ENCODE measurements around the gene ZC3H6.

GRCh38 chr2:112296407-112296806 is 21.0 kb downstream of the ZC3H6 start:
- TF ChIP-seq POLR2A (IDR thresholded peaks at IDR 0.05) (no peak), CTCF (IDR thresholded peaks at IDR 0.05) (no peak)
